Uterus (tissue), 2 donors: Measurements from ENCODE around the gene POLR2C.

Experiments used
- POLR2A ChIP-seq, 2 donors: fragments of 450-650 bp; IDR thresholded peaks; one replicate each; pipeline ENCODE4 v1.6.1; 2016; ENCODE audit warnings: antibody characterized with exemption in 2 of 2, mild to moderate bottlenecking in 1 of 2, moderate library complexity in 1 of 2
- TF ChIP-seq, protein P1 (sequence below), 4 experiments: fragments of 200-600 bp in 2 of 4; fragments of 450-650 bp in 2 of 4; sonication (generic) in 2 of 4; IDR thresholded peaks; one replicate each; pipeline ENCODE4 v1.5.1; 2016 to 2019; ENCODE audit warnings: antibody characterized with exemption in 4 of 4, mild to moderate bottlenecking in 2 of 4, moderate library complexity in 1 of 4

DNA sequence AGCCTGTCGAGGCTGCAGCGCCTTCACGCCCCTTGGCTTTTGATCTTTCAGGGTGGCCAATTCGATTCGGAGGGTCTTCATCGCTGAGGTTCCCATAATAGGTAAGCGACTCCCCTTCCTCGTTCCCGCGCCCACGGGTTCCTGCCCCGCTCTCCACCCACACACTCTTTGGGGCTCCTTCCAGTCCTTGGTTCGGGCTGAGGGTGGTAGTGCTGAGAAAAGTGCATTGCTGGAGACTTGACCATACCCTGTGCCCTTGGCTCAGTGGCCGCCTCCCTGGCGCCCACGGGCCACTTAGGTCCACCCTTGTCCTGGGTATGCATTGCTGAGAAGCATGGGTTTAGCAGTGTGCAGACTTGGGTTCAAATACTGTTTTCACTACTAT, 491 bp downstream of the POLR2C start:
- TF ChIP-seq POLR2A (IDR thresholded peaks at IDR 0.05): no peak
- TF ChIP-seq, protein P1, sequence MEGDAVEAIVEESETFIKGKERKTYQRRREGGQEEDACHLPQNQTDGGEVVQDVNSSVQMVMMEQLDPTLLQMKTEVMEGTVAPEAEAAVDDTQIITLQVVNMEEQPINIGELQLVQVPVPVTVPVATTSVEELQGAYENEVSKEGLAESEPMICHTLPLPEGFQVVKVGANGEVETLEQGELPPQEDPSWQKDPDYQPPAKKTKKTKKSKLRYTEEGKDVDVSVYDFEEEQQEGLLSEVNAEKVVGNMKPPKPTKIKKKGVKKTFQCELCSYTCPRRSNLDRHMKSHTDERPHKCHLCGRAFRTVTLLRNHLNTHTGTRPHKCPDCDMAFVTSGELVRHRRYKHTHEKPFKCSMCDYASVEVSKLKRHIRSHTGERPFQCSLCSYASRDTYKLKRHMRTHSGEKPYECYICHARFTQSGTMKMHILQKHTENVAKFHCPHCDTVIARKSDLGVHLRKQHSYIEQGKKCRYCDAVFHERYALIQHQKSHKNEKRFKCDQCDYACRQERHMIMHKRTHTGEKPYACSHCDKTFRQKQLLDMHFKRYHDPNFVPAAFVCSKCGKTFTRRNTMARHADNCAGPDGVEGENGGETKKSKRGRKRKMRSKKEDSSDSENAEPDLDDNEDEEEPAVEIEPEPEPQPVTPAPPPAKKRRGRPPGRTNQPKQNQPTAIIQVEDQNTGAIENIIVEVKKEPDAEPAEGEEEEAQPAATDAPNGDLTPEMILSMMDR (IDR thresholded peaks at IDR 0.05): no peak
